GM18909 (cell line): Measurements from ENCODE around the gene AKIRIN2.
"Not testable (repeated sequence)": the region's sequence is repeated elsewhere in the genome, so short reads cannot be mapped to it uniquely, and the experiment has no call there.

ENCODE experiments used
- ATAC-seq: cut with Tn5 transposase; IDR thresholded peaks from one replicate; pipeline ENCODE4 v1.9.1; 2021; ENCODE audit warnings: mild to moderate bottlenecking; ENCODE audit not compliant: unreplicated experiment, poor library complexity

The AKIRIN2 gene

GRCh38 chr6:87692086-87692485, 9.9 kb downstream of the AKIRIN2 start:
- ATAC-seq, result no peak

GRCh38 chr6:87690441-87690840, 11.6 kb downstream of the AKIRIN2 start:
- no peak for ATAC-seq

DNA sequence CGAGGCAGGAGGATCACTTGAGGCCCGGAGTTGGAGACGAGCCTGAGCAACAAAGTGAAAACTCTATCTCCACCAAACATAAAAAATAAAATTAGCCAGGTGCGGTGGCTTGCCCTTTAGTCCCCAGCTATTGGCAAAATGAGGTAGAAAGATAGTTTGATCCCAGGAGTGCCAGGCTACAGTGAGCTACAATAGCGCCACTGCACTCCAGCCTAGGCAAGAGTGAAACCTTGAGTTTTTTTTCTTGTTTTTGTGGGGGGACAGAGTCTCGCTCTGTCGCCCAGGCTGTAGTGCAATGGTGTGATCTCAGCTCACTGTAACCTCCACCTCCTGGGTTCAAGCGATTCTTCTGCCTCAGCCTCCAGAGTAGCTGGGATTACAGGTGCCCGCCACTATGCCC, 14.1 kb downstream of the AKIRIN2 start:
- not testable (repeated sequence) for ATAC-seq

DNA sequence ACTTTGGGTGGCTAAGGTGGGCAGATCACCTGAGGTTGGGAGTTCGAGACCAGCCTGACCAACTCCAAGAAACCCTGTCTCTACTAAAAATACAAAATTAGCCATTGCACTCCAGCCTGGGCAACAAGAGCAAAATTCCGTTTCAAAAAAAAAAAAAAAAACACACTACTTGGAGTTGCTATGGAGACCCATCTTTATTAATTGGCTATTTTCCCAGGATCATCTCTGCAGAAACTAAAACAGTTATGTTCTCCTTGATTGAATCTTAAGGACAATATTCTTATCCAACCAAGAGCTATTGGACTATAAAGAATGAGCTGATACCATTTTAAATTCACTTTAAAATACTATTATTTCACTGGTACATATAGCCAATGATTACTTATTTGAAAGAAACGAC, 14.7 kb downstream of the AKIRIN2 start:
- ATAC-seq, result no peak

DNA sequence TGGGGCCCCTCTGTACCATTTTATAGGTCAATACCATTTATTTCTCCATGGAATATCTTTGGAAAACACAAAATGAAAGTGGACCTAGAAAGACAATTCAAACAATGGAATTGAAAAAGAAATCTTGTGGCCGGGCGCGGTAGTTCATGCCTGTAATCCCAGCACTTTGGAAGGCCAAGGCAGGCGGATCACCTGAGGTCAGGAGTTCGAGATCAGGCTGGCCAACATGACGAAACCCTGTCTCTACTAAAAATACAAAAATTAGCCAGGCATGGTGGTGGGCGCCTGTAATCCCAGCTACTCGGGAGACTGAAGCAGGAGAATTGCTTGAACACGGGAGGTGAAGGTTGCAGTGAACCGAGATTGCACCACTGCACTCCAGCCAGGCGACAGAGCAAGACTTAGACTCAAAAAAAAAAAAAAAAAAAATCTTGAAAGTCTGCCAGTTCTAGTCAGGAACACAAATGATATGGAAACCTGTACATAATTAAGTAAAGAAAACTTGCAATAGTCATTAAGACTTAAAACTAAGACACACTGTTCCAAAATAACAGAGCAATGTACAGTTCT, 15.3 kb downstream of the AKIRIN2 start:
- not testable (repeated sequence) for ATAC-seq

DNA sequence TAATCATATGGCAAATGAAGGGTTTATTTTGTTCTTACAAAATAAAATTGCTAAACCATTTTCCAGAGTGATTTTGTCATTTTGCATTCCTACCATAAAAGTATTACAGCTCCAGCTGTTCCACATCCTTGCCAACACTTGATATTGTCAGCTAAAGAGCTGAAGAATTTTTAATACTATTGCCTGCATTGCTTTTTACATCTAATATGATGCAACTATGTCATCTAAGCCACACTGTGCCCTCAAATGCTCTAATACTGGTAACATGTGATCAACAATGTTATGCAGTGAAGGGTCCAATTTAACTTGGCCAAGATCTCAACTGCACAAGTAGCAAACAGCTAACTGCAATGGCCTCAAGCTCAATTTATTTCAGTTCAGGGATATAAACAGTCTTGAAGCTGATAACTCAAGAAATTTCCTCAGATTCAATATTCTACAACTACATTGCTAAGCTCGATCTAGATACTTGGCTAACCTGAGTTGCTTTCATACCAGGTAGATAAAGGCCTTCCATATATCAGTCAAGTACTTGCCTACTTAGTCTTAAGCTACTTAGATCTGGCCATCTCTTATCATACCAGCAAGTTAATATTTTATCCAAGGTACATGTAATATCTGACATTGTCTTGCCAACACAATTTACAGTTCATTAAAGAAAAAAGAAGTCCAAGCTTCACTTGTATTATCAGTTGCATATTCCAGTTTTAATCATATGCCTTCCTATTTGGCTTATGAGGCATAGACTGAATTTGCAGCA, 17.0 kb downstream of the AKIRIN2 start:
- no peak for ATAC-seq

DNA sequence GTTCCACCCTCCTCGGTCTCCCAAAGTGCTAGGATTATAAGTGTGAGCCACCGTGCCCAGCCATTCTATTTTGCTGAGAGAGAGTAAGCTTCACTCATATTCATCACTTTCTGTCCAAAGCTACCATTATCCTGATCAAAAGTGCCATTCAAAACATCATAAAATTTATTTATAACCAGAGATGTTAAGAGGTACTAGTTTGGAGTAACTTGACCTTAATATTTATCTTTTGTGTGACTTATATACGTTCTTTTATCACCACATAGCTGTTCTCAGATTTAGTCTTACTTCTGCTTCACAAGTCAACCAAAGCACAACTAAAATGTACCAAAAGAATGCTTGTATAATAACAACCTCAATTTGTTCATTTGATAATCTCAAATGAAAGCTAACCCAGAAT, 18.1 kb downstream of the AKIRIN2 start:
- ATAC-seq, result no peak

- ATAC-seq, result no peak
Observed at GRCh38 chr6:87682310-87682709, 19.7 kb downstream of the AKIRIN2 start.

GRCh38 chr6:87675004-87675681, 26.9 kb downstream of the AKIRIN2 start:
- ATAC-seq, result no peak

GRCh38 chr6:87674290-87674689, 27.7 kb downstream of the AKIRIN2 start:
- no peak for ATAC-seq

- ATAC-seq, result no peak
Observed at GRCh38 chr6:87673237-87673636, 28.8 kb downstream of the AKIRIN2 start.

- no peak for ATAC-seq
Observed at GRCh38 chr6:87672641-87673040, 29.4 kb downstream of the AKIRIN2 start.

DNA sequence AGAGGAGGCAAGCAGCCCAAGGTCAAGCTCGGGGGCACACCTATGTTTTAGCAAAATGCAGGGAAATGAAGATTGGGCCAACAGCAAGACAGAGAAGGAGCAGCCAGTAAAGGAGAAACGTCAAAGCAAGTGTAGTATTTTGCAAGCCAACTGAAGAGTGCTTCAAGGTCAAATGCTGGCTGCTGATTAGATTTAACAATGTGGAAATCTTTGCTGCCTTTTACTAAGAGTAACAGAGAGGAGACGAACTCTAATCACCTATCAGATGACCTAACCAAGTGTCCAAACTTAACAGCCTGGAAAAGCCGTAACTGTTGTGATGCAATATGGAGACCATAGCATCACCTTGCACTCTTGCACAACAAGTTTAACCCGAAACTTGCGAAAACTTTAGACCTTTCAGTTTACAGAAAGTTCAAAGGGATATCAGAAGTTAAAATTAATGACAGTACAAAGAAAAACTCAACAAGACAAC, 30.4 kb downstream of the AKIRIN2 start:
- no peak for ATAC-seq

DNA sequence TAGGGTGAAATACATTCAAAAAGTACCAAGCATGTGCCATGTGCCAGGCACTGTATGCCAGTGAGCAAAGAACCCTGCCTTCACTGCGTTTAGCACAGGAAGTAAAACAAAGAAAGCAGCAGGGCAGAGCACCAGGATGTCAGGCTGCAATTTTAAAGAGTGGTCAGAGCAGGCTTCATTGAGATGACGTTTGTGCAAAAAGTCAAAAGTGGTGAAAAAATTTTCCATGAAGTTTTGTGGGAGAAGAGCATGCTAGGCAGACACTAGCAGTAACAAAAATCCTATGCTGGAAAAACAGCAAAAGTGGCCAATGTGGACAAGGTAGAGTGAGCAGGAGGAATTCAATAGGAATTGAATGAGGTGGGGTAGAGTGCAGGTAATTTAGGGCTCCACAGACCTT, 31.3 kb downstream of the AKIRIN2 start:
- ATAC-seq, result no peak

DNA sequence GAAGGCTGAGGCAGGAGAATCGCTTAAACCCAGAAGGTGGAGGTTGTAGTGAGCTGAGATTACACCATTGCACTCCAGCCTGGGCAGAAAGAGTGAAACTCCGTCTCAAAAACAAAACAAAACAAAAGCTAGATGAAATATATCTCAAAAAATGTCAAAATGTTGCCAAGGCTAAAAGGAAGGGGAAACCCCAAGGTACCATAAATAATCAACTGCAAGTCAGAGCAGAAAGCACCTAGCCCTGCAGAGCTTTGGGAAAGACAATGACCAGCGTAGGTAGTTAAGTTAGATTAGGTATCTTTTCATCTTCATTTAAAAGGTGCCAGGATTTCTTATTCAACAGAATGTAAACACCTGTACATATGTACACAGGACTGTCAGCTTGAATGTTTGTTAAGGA, 33.0 kb downstream of the AKIRIN2 start:
- peak; percentile 44 for ATAC-seq

DNA sequence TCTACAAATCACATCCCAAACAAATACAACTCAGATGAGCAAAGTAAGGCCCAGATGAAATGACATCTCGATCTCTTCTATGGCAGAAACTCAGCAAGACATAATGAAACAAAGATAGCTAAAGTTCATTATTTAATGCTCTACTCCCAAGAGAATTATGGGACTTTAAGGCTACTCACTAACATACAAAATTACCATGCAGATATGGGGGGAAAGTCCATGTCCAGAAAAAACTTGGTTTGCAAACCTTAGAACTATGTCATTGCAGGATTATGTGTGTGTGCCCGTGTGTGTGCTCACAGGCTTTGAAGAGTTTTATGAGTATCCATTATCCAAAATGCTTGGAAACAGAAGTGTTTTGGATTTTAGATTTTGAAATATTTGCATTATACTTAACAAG, 34.0 kb downstream of the AKIRIN2 start:
- ATAC-seq, result no peak

- peak; percentile 44 for ATAC-seq
Observed at GRCh38 chr6:87667032-87667431, 35.0 kb downstream of the AKIRIN2 start.

GRCh38 chr6:87664921-87665485, 37.0 kb downstream of the AKIRIN2 start:
- no peak for ATAC-seq

- ATAC-seq, result no peak
Observed at GRCh38 chr6:87663434-87663833, 38.6 kb downstream of the AKIRIN2 start.

DNA sequence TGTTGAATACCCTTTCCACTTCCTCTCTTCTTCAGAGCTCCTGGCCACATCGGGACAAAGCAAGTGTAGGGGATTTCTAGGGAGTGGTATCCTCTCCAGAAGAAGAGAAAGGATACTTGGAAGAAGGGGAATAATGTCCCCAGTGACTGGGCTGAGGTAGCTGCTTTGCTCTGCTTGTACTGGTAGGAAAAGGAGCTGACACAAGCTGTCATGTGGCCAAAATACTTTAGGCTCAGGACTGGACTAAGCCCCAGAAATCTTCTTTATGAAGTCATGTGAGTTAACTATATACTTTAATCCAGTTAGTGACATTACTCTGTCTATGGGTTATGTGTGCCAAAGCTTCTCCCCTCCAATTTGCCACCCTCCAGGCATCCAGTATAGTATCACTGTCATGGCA, 40.5 kb downstream of the AKIRIN2 start:
- ATAC-seq, result no peak

- no peak for ATAC-seq
Observed at GRCh38 chr6:87661016-87661415, 41.0 kb downstream of the AKIRIN2 start.
